ENCODE measurements around the gene XRN2. TPM values are rescaled to one million over a fixed set of nuclear protein-coding genes. Genes with fewer than 3 reads are reported as not detected.

The XRN2 gene
- total and polyA plus RNA-seq, 2 experiments from 2014 or later = 39.6 to 79.1 TPM

GRCh38 chr20:21386111-21386510 is 83.0 kb downstream of the XRN2 start:
- Histone ChIP-seq H3K9me3 (ENCODE audit: low read depth) (no peaks in the 10 kb centered on the region), H3K27me3 (peaks cover 29% of the 10 kb centered on the region), H3K4me1 (ENCODE audit: insufficient read depth) (no peaks in the 10 kb centered on the region), H3K27ac (no peak overlapping the region), H2AFZ (no peak overlapping the region), H4K20me1 (ENCODE audit: insufficient read depth, poor library complexity, severe bottlenecking) (no peaks in the 10 kb centered on the region), H3K9me2 (replicated peaks; ENCODE audit: insufficient read depth) (no peaks in the 10 kb centered on the region), H3K4me3 (no peak overlapping the region), H3K79me2 (no peaks in the 10 kb centered on the region), H3K4me2 (no peak overlapping the region), H3K36me3 (replicated peaks; ENCODE audit: insufficient read depth, low read depth) (no peaks in the 10 kb centered on the region)
- no peak for DNase-seq (ENCODE audit: low spot score)
- 95% methylated on average over 5 of the region's 5 CpGs for WGBS (ENCODE audit: low lambda C conversion rate, missing lambda C conversion rate)
- TF ChIP-seq EZH2phosphoT487 (IDR thresholded peaks at IDR 0.05; ENCODE audit: low read depth, severe bottlenecking, unreplicated experiment) (no peak), CTCF (IDR thresholded peaks at IDR 0.05; ENCODE audit: poor library complexity) (no peak), EZH2 (IDR thresholded peaks at IDR 0.05; ENCODE audit: borderline replicate concordance) (no peak)

- no peak overlapping the region for H3K4me3 ChIP-seq
- peaks cover 43% of the 10 kb centered on the region for H3K27me3 ChIP-seq
- H2AFZ ChIP-seq = no peak overlapping the region
- no peak for TF ChIP-seq EZH2phosphoT487 (IDR thresholded peaks at IDR 0.05; ENCODE audit: low read depth, severe bottlenecking, unreplicated experiment)
- no peak for TF ChIP-seq EZH2 (IDR thresholded peaks at IDR 0.05; ENCODE audit: borderline replicate concordance)
- TF ChIP-seq CTCF (IDR thresholded peaks at IDR 0.05; ENCODE audit: poor library complexity) = no peak
- H3K4me2 ChIP-seq = no peak overlapping the region
- peaks cover 5% of the 10 kb centered on the region for H3K4me1 ChIP-seq (ENCODE audit: insufficient read depth)
- no peak overlapping the region for H3K27ac ChIP-seq
- H3K9me2 ChIP-seq (replicated peaks; ENCODE audit: insufficient read depth) = no peaks in the 10 kb centered on the region
- H4K20me1 ChIP-seq (ENCODE audit: insufficient read depth, poor library complexity, severe bottlenecking) = no peaks in the 10 kb centered on the region
- H3K79me2 ChIP-seq = no peaks in the 10 kb centered on the region
- DNase-seq (ENCODE audit: low spot score) = no peak
- H3K9me3 ChIP-seq (ENCODE audit: low read depth) = no peaks in the 10 kb centered on the region
- no peaks in the 10 kb centered on the region for H3K36me3 ChIP-seq (replicated peaks; ENCODE audit: insufficient read depth, low read depth)
Observed at GRCh38 chr20:21387528-21387927, 84.4 kb downstream of the XRN2 start.

GRCh38 chr20:21388566-21388965 is 85.4 kb downstream of the XRN2 start:
- H3K27ac ChIP-seq = no peak overlapping the region
- no peak for TF ChIP-seq EZH2phosphoT487 (IDR thresholded peaks at IDR 0.05; ENCODE audit: low read depth, severe bottlenecking, unreplicated experiment)
- no peak for TF ChIP-seq EZH2 (IDR thresholded peaks at IDR 0.05; ENCODE audit: borderline replicate concordance)
- TF ChIP-seq CTCF (IDR thresholded peaks at IDR 0.05; ENCODE audit: poor library complexity) = no peak
- no peak overlapping the region for H3K4me2 ChIP-seq
- H3K4me1 ChIP-seq (ENCODE audit: insufficient read depth) = peaks cover 5% of the 10 kb centered on the region
- no peak overlapping the region for H2AFZ ChIP-seq
- no peaks in the 10 kb centered on the region for H3K79me2 ChIP-seq
- no peaks in the 10 kb centered on the region for H3K9me2 ChIP-seq (replicated peaks; ENCODE audit: insufficient read depth)
- H3K36me3 ChIP-seq (replicated peaks; ENCODE audit: insufficient read depth, low read depth) = no peaks in the 10 kb centered on the region
- no peak overlapping the region for H3K4me3 ChIP-seq
- peaks cover 53% of the 10 kb centered on the region for H3K27me3 ChIP-seq
- H3K9me3 ChIP-seq (ENCODE audit: low read depth) = no peaks in the 10 kb centered on the region
- no peak for DNase-seq (ENCODE audit: low spot score)
- whole genome bisulfite sequencing (ENCODE audit: low lambda C conversion rate, missing lambda C conversion rate) = 86% methylated on average over 1 of the region's 1 CpG
- H4K20me1 ChIP-seq (ENCODE audit: insufficient read depth, poor library complexity, severe bottlenecking) = no peaks in the 10 kb centered on the region

GRCh38 chr20:21389368-21389767 is 86.2 kb downstream of the XRN2 start:
- peaks cover 5% of the 10 kb centered on the region for H3K4me1 ChIP-seq (ENCODE audit: insufficient read depth)
- no peak overlapping the region for H3K4me3 ChIP-seq
- H3K9me2 ChIP-seq (replicated peaks; ENCODE audit: insufficient read depth) = no peaks in the 10 kb centered on the region
- H4K20me1 ChIP-seq (ENCODE audit: insufficient read depth, poor library complexity, severe bottlenecking) = no peaks in the 10 kb centered on the region
- H3K27ac ChIP-seq = no peak overlapping the region
- no peak for DNase-seq (ENCODE audit: low spot score)
- H3K9me3 ChIP-seq (ENCODE audit: low read depth) = no peaks in the 10 kb centered on the region
- no peak overlapping the region for H3K4me2 ChIP-seq
- H2AFZ ChIP-seq = no peak overlapping the region
- H3K36me3 ChIP-seq (replicated peaks; ENCODE audit: insufficient read depth, low read depth) = no peaks in the 10 kb centered on the region
- no peaks in the 10 kb centered on the region for H3K79me2 ChIP-seq
- TF ChIP-seq EZH2 (IDR thresholded peaks at IDR 0.05; ENCODE audit: borderline replicate concordance) (no peak), CTCF (IDR thresholded peaks at IDR 0.05; ENCODE audit: poor library complexity) (no peak), EZH2phosphoT487 (IDR thresholded peaks at IDR 0.05; ENCODE audit: low read depth, severe bottlenecking, unreplicated experiment) (no peak)
- WGBS (ENCODE audit: low lambda C conversion rate, missing lambda C conversion rate) = 0% methylated on average over 1 of the region's 1 CpG
- peaks cover 61% of the 10 kb centered on the region for H3K27me3 ChIP-seq

Data from hepatocyte (in vitro differentiated cells).